BE2C (cell line): ENCODE data around the gene NACC2.
A peak's percentile ranks its signal among the peaks of the same experiment; 100 is the strongest.

ENCODE experiments used
- DNase-seq: peaks from one replicate; pipeline ENCODE4 v3.0.0-alpha.2; 2020
- H3K27me3 ChIP-seq: fragments of 250-450 bp; sonication (Bioruptor Pico); 2 replicates; pipeline ENCODE4 v1.5.1; 2020; ENCODE audit warnings: mild to moderate bottlenecking
- H3K36me3 ChIP-seq: fragments of 250-450 bp; sonication (Bioruptor Pico); 2 replicates; pipeline ENCODE4 v1.5.1; 2020; ENCODE audit warnings: mild to moderate bottlenecking
- H3K4me1 ChIP-seq: fragments of 250-450 bp; sonication (Bioruptor Pico); 2 replicates; pipeline ENCODE4 v1.5.1; 2020
- H3K4me3 ChIP-seq: 2 replicates; pipeline ENCODE4 v1.5.1; 2011; ENCODE audit warnings: low read depth, low read length
- H3K9me3 ChIP-seq: fragments of 250-450 bp; sonication (Bioruptor Pico); 2 replicates; pipeline ENCODE4 v1.5.1; 2020
- CTCF ChIP-seq: IDR thresholded peaks from 2 replicates; pipeline ENCODE4 v1.5.1; 2012; ENCODE audit warnings: mild to moderate bottlenecking, low read depth, low read length

NACC2 gene

GRCh38 chr9:136136127-136136925 lies 41.2 kb upstream of the NACC2 start:
- H3K4me3 ChIP-seq = no peak overlapping the region
- no peaks in the 10 kb centered on the region for H3K9me3 ChIP-seq
- H3K36me3 ChIP-seq = no peaks in the 10 kb centered on the region
- no peak for DNase-seq
- H3K27me3 ChIP-seq = peaks cover 28% of the 10 kb centered on the region
- TF ChIP-seq CTCF = no peak
- no peaks in the 10 kb centered on the region; the same call in 1 of the 2 replicates for H3K4me1 ChIP-seq

GRCh38 chr9:136135326-136136126 lies 40.4 kb upstream of the NACC2 start:
- TF ChIP-seq CTCF = no peak
- H3K4me1 ChIP-seq = no peaks in the 10 kb centered on the region
- no peak overlapping the region for H3K4me3 ChIP-seq
- no peak for DNase-seq
- peaks cover 28% of the 10 kb centered on the region for H3K27me3 ChIP-seq
- H3K9me3 ChIP-seq = no peaks in the 10 kb centered on the region
- H3K36me3 ChIP-seq = no peaks in the 10 kb centered on the region

- Histone ChIP-seq H3K36me3 (no peaks in the 10 kb centered on the region), H3K9me3 (no peaks in the 10 kb centered on the region), H3K27me3 (peaks cover 28% of the 10 kb centered on the region), H3K4me3 (peak overlapping the region; percentile 42), H3K4me1 (no peaks in the 10 kb centered on the region)
- TF ChIP-seq CTCF = no peak
- no peak for DNase-seq
Measured at GRCh38 chr9:136133959-136134484, 38.9 kb upstream of the NACC2 start.

GRCh38 chr9:136133191-136133958 lies 38.3 kb upstream of the NACC2 start:
- Histone ChIP-seq H3K4me3 (peak overlapping the region; percentile 42), H3K27me3 (peaks cover 28% of the 10 kb centered on the region), H3K4me1 (no peaks in the 10 kb centered on the region), H3K36me3 (no peaks in the 10 kb centered on the region), H3K9me3 (no peaks in the 10 kb centered on the region)
- peak; percentile 55 for TF ChIP-seq CTCF
- DNase-seq = peak; percentile 79

- TF ChIP-seq CTCF = no peak
- Histone ChIP-seq H3K9me3 (no peaks in the 10 kb centered on the region), H3K4me3 (no peak overlapping the region), H3K36me3 (no peaks in the 10 kb centered on the region), H3K27me3 (peaks cover 28% of the 10 kb centered on the region), H3K4me1 (no peaks in the 10 kb centered on the region)
- no peak for DNase-seq
Measured at GRCh38 chr9:136132512-136133050, 37.5 kb upstream of the NACC2 start.
